GM23338 (cell line): ENCODE measurements around the gene PAQR4. TPM values are rescaled to one million over a fixed set of nuclear protein-coding genes. Genes with fewer than 3 reads are reported as not detected.

Source experiments
- ATAC-seq: fragments of 200-7000 bp; cut with Tn5 transposase; 3 replicates; pipeline ENCODE4 v1.9.1; 2020
- DNase-seq: peaks from one replicate; pipeline ENCODE4 v3.0.0-alpha.2; 2015; ENCODE audit warnings: low spot score
- H2AFZ ChIP-seq: fragments of 200-600 bp; sonication (generic); 2 replicates; pipeline ENCODE4 v1.8.0; 2016; ENCODE audit warnings: antibody characterized with exemption, mild to moderate bottlenecking, moderate library complexity
- H3F3A ChIP-seq: fragments of 200-600 bp; sonication (generic); replicated peaks from 2 replicates; pipeline ENCODE4 v1.8.0; 2017; ENCODE audit warnings: antibody characterized with exemption, mixed run types, low read depth
- H3K27ac ChIP-seq: fragments of 200-600 bp; sonication (generic); 2 replicates; pipeline ENCODE4 v1.6.1; 2016; ENCODE audit warnings: low read depth
- H3K27me3 ChIP-seq: fragments of 200-600 bp; sonication (generic); 2 replicates; pipeline ENCODE4 v1.8.0; 2016; ENCODE audit warnings: mild to moderate bottlenecking, mixed run types, moderate library complexity; ENCODE audit not compliant: insufficient read depth
- H3K36me3 ChIP-seq: fragments of 200-600 bp; sonication (generic); 2 replicates; pipeline ENCODE4 v1.8.0; 2016; ENCODE audit warnings: mild to moderate bottlenecking; ENCODE audit not compliant: insufficient read depth
- H3K4me1 ChIP-seq: fragments of 200-600 bp; sonication (generic); 2 replicates; pipeline ENCODE4 v1.8.0; 2016; ENCODE audit warnings: mild to moderate bottlenecking, moderate library complexity; ENCODE audit not compliant: insufficient read depth
- H3K4me2 ChIP-seq: fragments of 200-600 bp; sonication (generic); 2 replicates; pipeline ENCODE4 v1.7.1; 2017; ENCODE audit warnings: mixed run types
- H3K4me3 ChIP-seq: fragments of 200-600 bp; sonication (generic); 2 replicates; pipeline ENCODE4 v1.6.1; 2016; ENCODE audit warnings: mixed run types
- H3K79me2 ChIP-seq: fragments of 200-600 bp; sonication (generic); replicated peaks from 2 replicates; pipeline ENCODE4 v1.8.0; 2017; ENCODE audit warnings: mild to moderate bottlenecking; ENCODE audit not compliant: insufficient read depth
- H3K9me2 ChIP-seq: fragments of 200-600 bp; sonication (generic); 2 replicates; pipeline ENCODE4 v1.8.0; 2017; ENCODE audit not compliant: insufficient read depth
- H4K20me1 ChIP-seq: fragments of 200-600 bp; sonication (generic); replicated peaks from 2 replicates; pipeline ENCODE4 v1.8.0; 2017; ENCODE audit warnings: mild to moderate bottlenecking; ENCODE audit not compliant: insufficient read depth
- H3K27ac Mint-ChIP-seq: 2 replicates; pipeline ENCODE4 v1.8.0; 2020; ENCODE audit warnings: inconsistent platforms, mild to moderate bottlenecking, moderate library complexity, mixed read lengths
- H3K27me3 Mint-ChIP-seq: 3 replicates; pipeline ENCODE4 v1.8.0; 2022; ENCODE audit warnings: low read depth, mild to moderate bottlenecking, moderate library complexity, mixed read lengths, inconsistent platforms; ENCODE audit not compliant: insufficient read depth, poor library complexity
- H3K36me3 Mint-ChIP-seq: 3 replicates; pipeline ENCODE4 v1.8.0; 2021; ENCODE audit warnings: low read depth, mild to moderate bottlenecking, inconsistent platforms, moderate library complexity, mixed read lengths
- H3K4me1 Mint-ChIP-seq: 3 replicates; pipeline ENCODE4 v1.8.0; 2020; ENCODE audit warnings: mild to moderate bottlenecking, inconsistent platforms, mixed read lengths
- H3K4me3 Mint-ChIP-seq: 3 replicates; pipeline ENCODE4 v1.8.0; 2021; ENCODE audit warnings: moderate library complexity, mild to moderate bottlenecking, inconsistent platforms, mixed read lengths
- H3K9me3 Mint-ChIP-seq: 3 replicates; pipeline ENCODE4 v1.8.0; 2020; ENCODE audit warnings: moderate library complexity, mild to moderate bottlenecking, inconsistent platforms, mixed read lengths
- CREB1 ChIP-seq: fragments of 250-450 bp; sonication (Bioruptor Pico); IDR thresholded peaks from 2 replicates; pipeline ENCODE4 v1.5.0; 2020; ENCODE audit warnings: low read depth, mild to moderate bottlenecking, moderate library complexity
- CTCF ChIP-seq, 2 experiments: fragments of 200-600 bp in 1 of 2; sonication (generic) in 1 of 2; conservative IDR thresholded peaks; 2 replicates each; pipeline versions ENCODE4 v1.5.1 to v1.6.1; 2016 to 2017; ENCODE audit warnings: antibody characterized with exemption in 2 of 2, low read depth in 2 of 2, mild to moderate bottlenecking in 2 of 2, moderate library complexity in 1 of 2
- EZH2 ChIP-seq: fragments of 200-600 bp; sonication (generic); IDR thresholded peaks from one replicate; pipeline ENCODE4 v1.8.0; 2017; ENCODE audit warnings: antibody characterized with exemption, mild to moderate bottlenecking, low read depth; ENCODE audit not compliant: unreplicated experiment
- EZH2phosphoT487 ChIP-seq: fragments of 200-600 bp; sonication (generic); IDR thresholded peaks from one replicate; pipeline ENCODE4 v1.8.1; 2018; ENCODE audit warnings: antibody characterized with exemption; ENCODE audit not compliant: unreplicated experiment
- JUNB ChIP-seq: IDR thresholded peaks from one replicate; pipeline ENCODE4 v1.6.1; 2016; ENCODE audit warnings: antibody characterized with exemption; ENCODE audit not compliant: unreplicated experiment
- POLR2AphosphoS5 ChIP-seq: IDR thresholded peaks from 2 replicates; pipeline ENCODE4 v1.6.1; 2016; ENCODE audit warnings: antibody characterized with exemption, low read depth
- REST ChIP-seq: IDR thresholded peaks from one replicate; pipeline ENCODE4 v1.6.1; 2018; ENCODE audit warnings: antibody characterized with exemption; ENCODE audit not compliant: unreplicated experiment
- STAT1 ChIP-seq: IDR thresholded peaks from one replicate; pipeline ENCODE4 v1.6.1; 2016; ENCODE audit warnings: antibody characterized with exemption; ENCODE audit not compliant: unreplicated experiment
- ZNF331 ChIP-seq: fragments of 250-450 bp; sonication (Bioruptor Pico); IDR thresholded peaks from 2 replicates; pipeline ENCODE4 v1.5.0; 2020; ENCODE audit warnings: low read depth, mild to moderate bottlenecking, moderate library complexity
- polyA plus RNA-seq: library from polyadenylated mRNA; unstranded; fragments of >200 nt; fragmentation: Nextera tagmentation; extraction: Ambion mirVana; gene quantifications from 2 replicates; pipeline ENCODE4 v1.2.1, GENCODE V29; 2016
- total RNA-seq: library from RNA; depleted of rRNA; stranded (reverse); fragments of >200 nt; shearing (Covaris generic); gene quantifications from 2 replicates; pipeline ENCODE4 v1.2.3, GENCODE V29; 2014
- TF ChIP-seq, protein P1 (sequence below): IDR thresholded peaks from 2 replicates; pipeline ENCODE4 v1.6.1; 2016; ENCODE audit warnings: antibody characterized with exemption

PAQR4 gene
- total and polyA plus RNA-seq, 2 experiments from 2014 or later, result 7.0 to 29.3 TPM

DNA sequence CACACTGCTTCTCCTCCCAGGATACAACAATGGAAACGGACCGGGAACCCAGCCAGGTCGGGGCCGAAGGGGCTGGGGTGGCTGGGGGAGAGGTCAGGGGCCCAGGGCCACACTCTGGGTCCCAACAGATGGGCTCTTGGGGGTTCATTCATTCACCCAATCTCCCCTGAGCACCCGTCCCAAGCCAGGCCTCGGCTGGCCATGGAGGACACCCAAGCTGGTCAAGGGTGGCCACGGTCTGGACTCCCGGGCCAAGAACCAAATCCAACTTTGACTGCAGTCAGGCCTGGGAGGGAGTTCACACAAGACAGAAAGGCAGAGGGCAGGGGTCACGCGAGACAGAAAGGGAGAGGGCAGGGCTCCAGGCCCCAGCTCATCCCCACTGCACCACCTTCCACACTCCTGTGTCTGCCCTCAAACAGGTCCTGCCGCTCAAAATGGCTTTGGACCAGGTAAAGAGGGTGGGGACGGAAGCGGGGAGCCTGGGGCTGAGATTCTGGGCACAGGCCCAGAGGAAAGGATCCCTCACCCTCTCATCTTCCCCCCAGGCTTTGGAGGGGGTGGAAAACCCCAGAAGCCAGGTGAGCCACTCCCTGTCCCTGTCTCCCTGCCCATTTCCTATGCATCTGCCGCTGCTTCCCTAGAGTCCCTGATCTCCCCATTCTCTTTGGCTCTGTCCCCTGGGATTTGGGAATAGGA lies 23.4 kb downstream of the PAQR4 start:
- Mint-ChIP-seq H3K27ac (no peak overlapping the region), H3K27me3 (peaks cover 7% of the 10 kb centered on the region), H3K9me3 (no peaks in the 10 kb centered on the region), H3K4me3 (no peak overlapping the region), H3K4me1 (peaks cover 31% of the 10 kb centered on the region), H3K36me3 (no peaks in the 10 kb centered on the region)
- Histone ChIP-seq H4K20me1 (no peaks in the 10 kb centered on the region), H3K4me1 (peaks cover 31% of the 10 kb centered on the region), H3F3A (no peaks in the 10 kb centered on the region), H2AFZ (no peak overlapping the region), H3K79me2 (no peaks in the 10 kb centered on the region), H3K9me2 (no peaks in the 10 kb centered on the region), H3K4me3 (no peak overlapping the region), H3K27me3 (no peaks in the 10 kb centered on the region), H3K36me3 (no peaks in the 10 kb centered on the region), H3K4me2 (no peak overlapping the region), H3K27ac (no peak overlapping the region)
- ATAC-seq (no peak), DNase-seq (no peak)
- TF ChIP-seq CREB1 (CRISPR knock-in tag), result no peak
- no peak for TF ChIP-seq STAT1
- no peak for TF ChIP-seq CTCF (conservative IDR thresholded peaks at IDR 0.05; ENCODE audit: low read depth in 2 of 2)

- Histone ChIP-seq H3K27me3 (no peaks in the 10 kb centered on the region), H3K4me1 (peaks cover 13% of the 10 kb centered on the region; the same call in 1 of the 2 replicates), H3K27ac (no peak overlapping the region), H3K79me2 (no peaks in the 10 kb centered on the region), H3K36me3 (no peaks in the 10 kb centered on the region), H4K20me1 (no peaks in the 10 kb centered on the region), H3K4me2 (no peak overlapping the region), H3K4me3 (no peak overlapping the region), H3K9me2 (no peaks in the 10 kb centered on the region), H3F3A (no peaks in the 10 kb centered on the region), H2AFZ (no peak overlapping the region)
- no peaks in the 10 kb centered on the region for H3K36me3 Mint-ChIP-seq
- ATAC-seq, result no peak
- DNase-seq, result no peak
- H3K27me3 Mint-ChIP-seq, result peaks cover 7% of the 10 kb centered on the region
- no peak overlapping the region for H3K4me3 Mint-ChIP-seq
- no peaks in the 10 kb centered on the region for H3K9me3 Mint-ChIP-seq
- no peak overlapping the region for H3K27ac Mint-ChIP-seq
- H3K4me1 Mint-ChIP-seq, result peaks cover 13% of the 10 kb centered on the region; the same call in 2 of the 3 replicates
- TF ChIP-seq CTCF (conservative IDR thresholded peaks at IDR 0.05; ENCODE audit: low read depth in 2 of 2), result no peak
- TF ChIP-seq REST, result no peak
- no peak for TF ChIP-seq POLR2AphosphoS5
- TF ChIP-seq STAT1, result no peak
- TF ChIP-seq CREB1 (CRISPR knock-in tag), result no peak
- TF ChIP-seq EZH2, result no peak
- TF ChIP-seq JUNB, result no peak
- TF ChIP-seq, protein P1, sequence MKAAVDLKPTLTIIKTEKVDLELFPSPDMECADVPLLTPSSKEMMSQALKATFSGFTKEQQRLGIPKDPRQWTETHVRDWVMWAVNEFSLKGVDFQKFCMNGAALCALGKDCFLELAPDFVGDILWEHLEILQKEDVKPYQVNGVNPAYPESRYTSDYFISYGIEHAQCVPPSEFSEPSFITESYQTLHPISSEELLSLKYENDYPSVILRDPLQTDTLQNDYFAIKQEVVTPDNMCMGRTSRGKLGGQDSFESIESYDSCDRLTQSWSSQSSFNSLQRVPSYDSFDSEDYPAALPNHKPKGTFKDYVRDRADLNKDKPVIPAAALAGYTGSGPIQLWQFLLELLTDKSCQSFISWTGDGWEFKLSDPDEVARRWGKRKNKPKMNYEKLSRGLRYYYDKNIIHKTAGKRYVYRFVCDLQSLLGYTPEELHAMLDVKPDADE, result no peak
- no peak for TF ChIP-seq EZH2phosphoT487
- no peak for TF ChIP-seq ZNF331 (CRISPR knock-in tag)
These were observed 27.1 kb downstream of the PAQR4 start for GRCh38 chr16:2996298-2996697.
